Common myeloid progenitor, CD34-positive (primary cell): Measurements from ENCODE around the gene MGAT5.
A peak's percentile ranks its signal among the peaks of the same experiment; 100 is the strongest.

Source experiments
- CTCF ChIA-PET: fragments of 350-600 bp; sonication (Branson Sonifier 250); formaldehyde crosslinking; loops from one replicate; lab custom pipeline; 2021; ENCODE audit warnings: antibody characterized with exemption; lab: Charles Lee
- POLR2A ChIA-PET: fragments of 350-600 bp; sonication (Branson Sonifier 250); formaldehyde crosslinking; loops from one replicate; lab custom pipeline; 2021; ENCODE audit warnings: antibody characterized with exemption; lab: Charles Lee
- DNase-seq, 3 donors: peaks; one replicate each; pipeline versions ENCODE4 v3.0.0 to v3.0.0-alpha.2; 2013
- H3K27ac ChIP-seq, 2 experiments: 1 replicate in 1 of 2; 2 replicates in 1 of 2; pipeline ENCODE4 v1.7.0; 2013; ENCODE audit warnings: inconsistent platforms in 2 of 2, low read length in 2 of 2, mild to moderate bottlenecking in 2 of 2, low read depth in 1 of 2, moderate library complexity in 1 of 2; ENCODE audit not compliant: severe bottlenecking in 2 of 2, insufficient read depth in 1 of 2, poor library complexity in 1 of 2
- H3K27me3 ChIP-seq, 5 experiments: replicated peaks in 2 of 5; 1 replicate in 3 of 5; 2 replicates in 2 of 5; pipeline versions ENCODE4 v1.6.1 to v1.7.0; 2013; ENCODE audit warnings: low read length in 4 of 5, mild to moderate bottlenecking in 2 of 5, moderate library complexity in 2 of 5, inconsistent platforms in 1 of 5; ENCODE audit not compliant: insufficient read depth in 5 of 5, control insufficient read depth in 4 of 5
- H3K36me3 ChIP-seq, 4 experiments: 1 replicate in 2 of 4; 2 replicates in 2 of 4; pipeline versions ENCODE4 v1.6.1 to v1.7.0; 2013; ENCODE audit warnings: low read length in 3 of 4, control low read depth in 1 of 4, mild to moderate bottlenecking in 1 of 4; ENCODE audit not compliant: control insufficient read depth in 4 of 4, insufficient read depth in 4 of 4
- H3K4me1 ChIP-seq, 4 experiments: 1 replicate in 3 of 4; 2 replicates in 1 of 4; pipeline versions ENCODE4 v1.6.1 to v1.7.1; 2013; ENCODE audit warnings: low read length in 3 of 4, mild to moderate bottlenecking in 3 of 4, control low read depth in 1 of 4, inconsistent platforms in 1 of 4, moderate library complexity in 1 of 4; ENCODE audit not compliant: control insufficient read depth in 4 of 4, insufficient read depth in 4 of 4; ENCODE audit errors: control extremely low read depth in 1 of 4
- H3K4me3 ChIP-seq, 7 experiments: 1 replicate in 4 of 7; 2 replicates in 3 of 7; pipeline versions ENCODE4 v1.5.1 to v1.7.0; 2013; ENCODE audit warnings: mild to moderate bottlenecking in 7 of 7, low read length in 6 of 7, moderate library complexity in 6 of 7, inconsistent platforms in 2 of 7, low read depth in 2 of 7, control low read depth in 1 of 7; ENCODE audit not compliant: insufficient read depth in 4 of 7, control insufficient read depth in 1 of 7; ENCODE audit errors: extremely low read depth in 1 of 7
- H3K9me3 ChIP-seq, 5 experiments: 1 replicate in 4 of 5; 2 replicates in 1 of 5; pipeline versions ENCODE4 v1.6.1 to v1.7.1; 2013; ENCODE audit warnings: low read length in 4 of 5, mild to moderate bottlenecking in 2 of 5, inconsistent platforms in 1 of 5, low read depth in 1 of 5, moderate library complexity in 1 of 5; ENCODE audit not compliant: control insufficient read depth in 4 of 5, insufficient read depth in 2 of 5; ENCODE audit errors: control extremely low read depth in 1 of 5
- WGBS: methylation state at CpG from one replicate; pipeline ENCODE4 v1.1.5; 2013; ENCODE audit not compliant: insufficient coverage; 5-methylcytosine and 5-hydroxymethylcytosine counted together

The MGAT5 gene

DNA sequence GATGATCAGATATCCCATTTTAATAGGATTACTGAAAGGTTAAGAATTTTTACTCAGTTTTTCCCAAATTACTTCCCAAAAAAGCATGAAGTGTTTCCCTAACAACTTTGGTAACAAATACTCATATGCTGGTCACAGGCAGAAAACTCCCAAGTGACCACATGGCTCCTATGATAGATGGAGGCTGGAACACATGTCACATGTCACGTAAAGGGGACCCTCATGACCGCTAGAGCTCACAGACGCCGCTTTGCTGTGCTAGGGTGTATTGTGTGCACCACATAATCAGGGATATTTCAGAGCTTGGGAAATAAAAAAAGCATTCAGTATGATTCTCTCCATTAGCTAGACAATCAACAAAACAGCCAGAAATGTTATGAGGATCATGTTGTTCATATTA, 236.7 kb downstream of the MGAT5 start:
- H3K36me3 ChIP-seq, result peaks cover 0 to 2% (median 0%) of the 10 kb centered on the region in 4 experiments
- no peak for DNase-seq
- H3K27ac ChIP-seq, result no peak overlapping the region
- CTCF ChIA-PET, result interaction anchor here (1.0 to 2.0 kb wide), 5 partner anchors 11 to 40 kb away, joined by 3 to 4 read pairs (median 3); no protein-coding TSS in a partner anchor
- H3K9me3 ChIP-seq, result peaks cover 0 to 3% (median 0%) of the 10 kb centered on the region in 5 experiments
- no peaks in the 10 kb centered on the region for H3K4me1 ChIP-seq
- no peaks in the 10 kb centered on the region for H3K27me3 ChIP-seq
- POLR2A ChIA-PET, result no interaction called here
- no CpG with 5 or more reads among the region's 4 CpGs for WGBS
- H3K4me3 ChIP-seq, result no peak overlapping the region

DNA sequence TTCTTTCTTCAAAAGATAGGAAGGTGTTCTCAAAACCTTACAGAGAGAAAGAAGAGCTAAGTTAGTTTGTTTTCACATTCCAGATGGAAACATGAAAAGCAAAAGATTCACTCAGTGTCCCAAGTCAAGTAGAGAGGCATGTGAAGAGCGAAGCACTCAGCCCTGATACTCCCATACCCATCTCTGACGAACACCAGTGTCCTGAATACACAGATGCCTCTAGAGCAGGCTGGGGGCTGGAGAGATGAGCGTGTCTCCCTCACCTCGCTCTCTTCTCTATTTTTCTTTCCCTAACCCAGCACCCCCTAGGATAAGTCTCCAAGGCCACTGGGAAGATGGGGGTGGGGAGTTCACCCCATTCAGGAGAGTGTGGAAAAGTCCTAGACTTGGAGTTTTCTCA, 237.2 kb downstream of the MGAT5 start:
- no peak overlapping the region for H3K4me3 ChIP-seq
- H3K27me3 ChIP-seq, result no peaks in the 10 kb centered on the region
- no peaks in the 10 kb centered on the region for H3K4me1 ChIP-seq
- DNase-seq, result no peak
- ChIA-PET CTCF (interaction anchor here (1.0 to 2.0 kb wide), 5 partner anchors 11 to 40 kb away, joined by 3 to 4 read pairs (median 3); no protein-coding TSS in a partner anchor), POLR2A (no interaction called here)
- no peaks in the 10 kb centered on the region for H3K36me3 ChIP-seq
- H3K27ac ChIP-seq, result no peak overlapping the region
- no peaks in the 10 kb centered on the region for H3K9me3 ChIP-seq
- WGBS, result 100% methylated on average over 2 of the region's 4 CpGs

DNA sequence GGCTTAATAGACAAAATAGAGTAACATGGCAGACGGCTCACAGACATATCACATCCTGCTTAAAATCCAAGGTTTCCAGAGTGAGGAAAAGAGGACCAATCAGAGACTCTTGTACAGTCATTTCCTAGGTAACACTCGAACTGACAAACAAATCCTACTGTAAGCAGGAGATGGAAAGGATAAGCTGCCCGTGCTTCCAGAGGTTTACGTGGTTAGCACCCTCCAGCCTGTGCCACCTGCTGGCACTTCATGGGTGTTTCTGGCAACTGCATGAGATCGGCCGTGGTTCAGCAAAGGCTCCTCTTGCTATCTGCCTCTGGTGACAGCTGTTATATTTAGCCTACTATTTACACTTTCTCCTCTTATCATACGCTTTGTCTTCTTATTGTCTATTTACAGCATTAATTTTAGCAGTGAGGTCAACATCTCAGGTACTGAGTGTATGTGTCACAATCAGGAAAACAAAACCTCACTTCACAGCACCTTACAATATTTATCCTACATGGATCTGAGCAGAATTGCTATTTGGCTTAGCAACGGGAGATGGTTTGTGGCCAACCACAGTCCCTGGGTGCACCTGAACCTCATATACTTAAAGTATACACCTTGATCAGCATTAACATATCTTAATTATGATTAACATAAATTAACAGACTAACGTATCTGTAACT, 238.0 kb downstream of the MGAT5 start:
- Histone ChIP-seq H3K27me3 (no peaks in the 10 kb centered on the region), H3K4me1 (no peaks in the 10 kb centered on the region), H3K9me3 (no peaks in the 10 kb centered on the region), H3K36me3 (no peaks in the 10 kb centered on the region), H3K27ac (no peak overlapping the region), H3K4me3 (no peak overlapping the region)
- ChIA-PET POLR2A (no interaction called here), CTCF (interaction anchor here (1.0 to 2.0 kb wide), 3 partner anchors 15 to 41 kb away, joined by 3 to 4 read pairs (median 3); no protein-coding TSS in a partner anchor)
- peak in 2 of 3 donors; percentile 2 to 15 for DNase-seq
- 94% methylated on average over 6 of the region's 9 CpGs for WGBS

DNA sequence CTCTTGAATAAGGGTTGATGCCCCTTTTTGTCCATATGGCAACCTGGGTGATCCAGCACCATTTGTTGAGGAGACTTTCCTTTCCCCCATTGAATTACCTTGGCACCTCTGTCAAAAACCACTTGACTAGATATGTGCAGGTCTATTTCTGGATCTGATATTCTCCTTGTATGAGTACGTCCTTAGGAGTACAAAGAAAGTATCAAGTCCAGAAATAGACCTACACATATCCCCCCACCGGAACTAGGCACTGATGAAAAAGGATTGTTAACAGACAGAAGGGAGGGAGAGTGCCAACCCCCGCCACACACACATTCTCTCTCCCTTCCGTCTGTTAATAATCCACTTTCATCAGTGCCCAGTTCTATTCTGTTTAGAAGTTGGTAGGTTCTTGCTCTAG, 239.9 kb downstream of the MGAT5 start:
- Histone ChIP-seq H3K36me3 (no peaks in the 10 kb centered on the region), H3K4me1 (no peaks in the 10 kb centered on the region), H3K27me3 (no peaks in the 10 kb centered on the region), H3K4me3 (no peak overlapping the region), H3K9me3 (no peaks in the 10 kb centered on the region), H3K27ac (no peak overlapping the region)
- 100% methylated on average over 1 of the region's 4 CpGs for WGBS
- no peak for DNase-seq
- ChIA-PET CTCF (no interaction called here), POLR2A (no interaction called here)

- no peaks in the 10 kb centered on the region for H3K27me3 ChIP-seq
- CTCF ChIA-PET, result interaction anchor here (0.8 kb wide), 1 partner anchor 399 kb away, joined by 3 read pairs; no protein-coding TSS in a partner anchor
- H3K27ac ChIP-seq, result no peak overlapping the region
- POLR2A ChIA-PET, result no interaction called here
- peaks cover 0 to 8% (median 5%) of the 10 kb centered on the region in 4 experiments for H3K36me3 ChIP-seq
- no peak overlapping the region for H3K4me3 ChIP-seq
- no peaks in the 10 kb centered on the region for H3K4me1 ChIP-seq
- WGBS, result 98% methylated on average over 5 of the region's 7 CpGs
- DNase-seq, result no peak
- no peaks in the 10 kb centered on the region for H3K9me3 ChIP-seq
Measured at GRCh38 chr2:134498654-134499053, 244.8 kb downstream of the MGAT5 start.

- DNase-seq, result no peak
- no peak overlapping the region for H3K4me3 ChIP-seq
- peaks cover 0 to 8% (median 5%) of the 10 kb centered on the region in 4 experiments for H3K36me3 ChIP-seq
- no peaks in the 10 kb centered on the region for H3K27me3 ChIP-seq
- CTCF ChIA-PET, result interaction anchor here (0.8 kb wide), 1 partner anchor 399 kb away, joined by 3 read pairs; no protein-coding TSS in a partner anchor
- no peak overlapping the region for H3K27ac ChIP-seq
- no peaks in the 10 kb centered on the region for H3K4me1 ChIP-seq
- POLR2A ChIA-PET, result interaction anchor here (0.7 kb wide), 1 partner anchor 1073 kb away, joined by 3 read pairs; no protein-coding TSS in a partner anchor
- H3K9me3 ChIP-seq, result no peaks in the 10 kb centered on the region
- WGBS, result 89% methylated on average over 8 of the region's 9 CpGs
Measured at GRCh38 chr2:134499307-134499926, 245.5 kb downstream of the MGAT5 start.
